HK-2 (cell line): Measurements from ENCODE around the gene FAM98C.

Experiments used
- DNase-seq: peaks from one replicate; pipeline ENCODE4 v3.0.0-alpha.2; 2018; ENCODE audit not compliant: unreplicated experiment

The FAM98C gene

GRCh38 chr19:38455031-38455430, 52.1 kb downstream of the FAM98C start:
- DNase-seq = no peak

DNA sequence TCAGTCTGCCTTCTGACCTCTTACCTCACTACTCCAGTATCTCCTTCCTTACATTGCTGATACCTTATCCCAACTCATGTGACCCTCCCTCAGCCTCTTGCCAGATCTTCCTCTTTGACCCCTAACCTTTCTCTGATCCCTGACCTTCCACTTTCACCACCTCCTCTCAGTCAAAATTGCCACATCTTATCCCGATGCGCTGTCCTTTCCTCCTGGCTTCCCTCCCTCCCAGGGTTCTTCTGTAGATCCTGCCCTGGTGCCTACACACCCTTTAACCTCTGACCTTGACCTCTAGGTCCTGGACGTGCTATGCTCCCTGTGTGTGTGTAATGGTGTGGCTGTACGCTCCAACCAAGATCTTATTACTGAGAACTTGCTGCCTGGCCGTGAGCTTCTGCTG, 54.3 kb downstream of the FAM98C start:
- DNase-seq = no peak

- DNase-seq = no peak
These were observed 55.0 kb downstream of the FAM98C start for GRCh38 chr19:38457690-38458405.
